Adrenal gland (tissue), 5 donors: ENCODE results near the gene RNF123.

Source experiments
- CTCF ChIP-seq, 6 experiments: fragments of 450-650 bp in 4 of 6; fragments of 200-600 bp in 2 of 6; sonication (generic) in 1 of 6; IDR thresholded peaks; 1 replicate in 5 of 6; 2 replicates in 1 of 6; pipeline versions ENCODE4 v1.5.1 to v1.8.0; 2016 to 2021; ENCODE audit warnings: antibody characterized with exemption in 6 of 6, mild to moderate bottlenecking in 2 of 6, moderate library complexity in 1 of 6
- POLR2A ChIP-seq, 2 donors: fragments of 450-650 bp; IDR thresholded peaks; one replicate each; pipeline ENCODE4 v1.6.1; 2017; ENCODE audit warnings: antibody characterized with exemption in 2 of 2, mild to moderate bottlenecking in 2 of 2, moderate library complexity in 1 of 2
- donor health status: DM: no; HTN: no; CAD: no.

GRCh38 chr3:49642708-49643145 is 46.6 kb upstream of the RNF123 start:
- TF ChIP-seq CTCF (IDR thresholded peaks at IDR 0.05) (no peak), POLR2A (IDR thresholded peaks at IDR 0.05) (no peak)
